Stimulated activated CD8-positive, alpha-beta memory T cell treated with anti-CD3 and anti-CD28 coated beads, Interleukin-4, amount 100 ng/mL, for 1 hour (primary cell): ENCODE data around the gene RSPRY1.

Experiments used
- DNase-seq, 2 donors: peaks; one replicate each; pipeline ENCODE4 v3.0.0-alpha.2; 2020; ENCODE audit warnings: low read depth in 2 of 2, low spot score in 1 of 2

The RSPRY1 gene

DNA sequence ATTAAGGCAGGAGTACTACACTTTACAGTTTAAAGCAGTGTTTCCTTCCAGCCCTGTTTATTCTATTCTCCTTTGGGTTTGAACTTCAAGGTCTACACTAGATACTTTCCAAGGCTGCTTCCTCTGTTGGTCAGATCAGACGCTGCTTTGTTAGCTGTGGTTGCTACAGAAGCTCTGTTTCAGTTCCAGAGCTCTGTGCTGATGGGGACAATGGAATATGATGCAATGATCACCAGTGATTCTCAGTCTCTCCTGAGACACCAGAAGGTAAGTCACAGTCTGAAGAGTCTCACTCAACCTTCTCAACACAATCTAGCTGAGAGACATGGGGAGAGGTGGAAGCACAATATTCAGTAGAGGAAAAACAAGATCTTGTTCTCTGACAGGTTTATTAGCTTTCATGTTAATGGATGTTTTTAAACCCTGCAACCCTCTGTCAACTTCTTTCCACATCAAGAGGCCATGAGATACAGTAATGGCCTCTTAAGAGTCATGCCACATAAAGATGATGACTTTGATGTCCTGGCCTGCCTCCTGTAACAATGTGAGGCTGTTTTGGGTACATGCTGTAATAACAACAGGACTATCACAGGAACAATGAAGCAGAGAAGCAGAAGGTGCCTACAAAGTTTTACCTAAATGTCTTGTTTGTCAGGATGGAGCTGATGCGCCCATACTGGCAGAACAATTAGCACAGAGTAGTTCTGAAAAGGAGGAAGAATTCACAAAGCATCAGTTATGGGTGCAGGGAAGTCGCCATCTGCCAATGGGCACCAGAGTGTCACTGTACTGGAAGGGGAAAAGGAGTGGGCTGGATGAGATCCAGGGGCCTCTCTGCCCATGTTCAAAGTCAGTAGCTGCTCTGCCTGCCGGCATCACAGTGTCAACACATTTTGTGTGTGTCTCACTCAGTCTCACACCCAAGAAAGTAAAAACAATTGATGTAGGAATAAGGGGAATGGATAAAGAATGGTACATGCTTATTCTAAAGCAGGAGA lies 33.7 kb upstream of the RSPRY1 start:
- DNase-seq: no peak

DNA sequence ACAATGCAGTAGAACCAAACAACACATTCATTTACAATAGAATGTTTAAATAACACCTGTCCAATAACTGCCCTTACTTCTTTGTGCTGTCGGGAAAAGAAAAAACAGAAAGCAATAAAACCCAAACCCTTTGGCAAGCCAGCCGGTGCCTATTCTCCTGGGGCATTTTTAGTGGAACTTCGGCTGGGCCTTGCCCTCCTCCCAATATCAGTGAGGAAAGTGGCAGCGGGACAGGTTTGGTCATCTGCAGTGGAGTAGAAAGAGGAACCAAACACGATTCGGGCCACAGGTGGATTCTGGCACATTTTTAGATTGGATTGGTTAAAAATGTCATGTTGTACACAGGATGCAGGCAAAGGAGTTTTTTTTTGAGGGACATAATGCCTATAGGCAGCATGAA lies 32.3 kb upstream of the RSPRY1 start:
- DNase-seq: no peak

DNA sequence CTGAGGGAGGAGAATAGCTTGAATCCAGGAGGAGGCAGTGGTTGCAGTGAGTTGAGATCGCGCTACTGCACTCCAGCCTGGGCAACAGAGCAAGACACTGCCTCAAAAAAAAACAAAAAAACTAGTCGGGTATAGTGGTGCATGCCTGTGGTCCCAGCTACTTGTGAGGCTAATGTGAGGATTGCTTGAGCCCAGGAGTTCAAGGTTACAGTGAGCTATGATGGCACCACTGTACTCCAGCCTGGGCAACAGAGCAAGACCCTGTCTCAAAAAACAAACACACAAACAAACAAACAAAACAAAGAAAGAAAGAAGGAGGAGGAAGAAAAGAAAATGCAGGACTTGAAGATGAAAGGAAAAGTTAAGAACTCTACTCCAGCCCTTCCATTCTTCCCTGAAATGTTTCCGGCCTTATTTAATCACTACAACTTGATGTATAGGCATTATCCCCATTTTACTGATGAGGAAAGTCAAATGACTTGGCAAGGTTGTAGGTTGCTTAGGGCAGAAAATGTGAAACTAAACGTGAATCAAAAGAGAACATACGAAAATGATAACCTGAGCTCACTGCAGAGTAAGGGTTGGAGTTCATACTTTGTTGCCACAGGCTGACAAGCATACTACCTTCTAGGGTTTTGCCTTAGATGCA lies 30.3 kb upstream of the RSPRY1 start:
- no peak for DNase-seq

DNA sequence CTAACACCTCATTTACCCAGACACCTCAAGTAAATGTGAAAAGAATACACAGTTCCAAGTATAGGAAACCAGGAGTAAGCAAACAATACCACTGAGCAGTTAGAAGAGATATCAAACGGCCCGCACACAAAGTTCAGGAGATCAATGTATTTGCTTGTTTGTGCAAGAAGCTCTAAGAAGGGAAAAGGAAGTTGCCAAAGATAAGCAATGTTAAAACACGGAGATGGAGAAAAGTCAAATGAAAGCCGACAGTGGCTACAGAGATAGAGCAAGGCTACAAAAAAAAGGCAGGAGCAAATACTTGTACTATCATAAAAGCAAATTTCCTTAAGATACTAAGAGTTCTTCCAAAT lies 29.8 kb upstream of the RSPRY1 start:
- no peak for DNase-seq

DNA sequence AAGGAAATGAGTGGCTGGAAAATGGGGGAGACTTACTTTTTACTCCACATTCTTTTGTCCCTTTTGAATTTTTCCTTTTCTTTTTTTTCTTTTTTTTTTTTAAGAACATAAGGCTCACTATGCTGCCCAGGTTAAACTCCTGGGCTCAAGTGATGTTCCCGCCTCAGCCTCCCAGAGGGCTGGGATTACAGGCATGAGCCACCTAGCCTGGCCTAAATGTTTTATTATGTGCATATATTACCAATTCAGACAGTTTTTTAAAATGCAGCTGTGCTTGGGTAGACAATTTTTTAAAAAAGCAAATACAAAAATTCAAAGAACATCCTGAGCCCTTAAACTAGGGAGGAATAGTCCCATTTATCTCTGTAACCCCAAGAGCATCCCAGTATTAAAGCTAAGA lies 28.6 kb upstream of the RSPRY1 start:
- no peak for DNase-seq

DNA sequence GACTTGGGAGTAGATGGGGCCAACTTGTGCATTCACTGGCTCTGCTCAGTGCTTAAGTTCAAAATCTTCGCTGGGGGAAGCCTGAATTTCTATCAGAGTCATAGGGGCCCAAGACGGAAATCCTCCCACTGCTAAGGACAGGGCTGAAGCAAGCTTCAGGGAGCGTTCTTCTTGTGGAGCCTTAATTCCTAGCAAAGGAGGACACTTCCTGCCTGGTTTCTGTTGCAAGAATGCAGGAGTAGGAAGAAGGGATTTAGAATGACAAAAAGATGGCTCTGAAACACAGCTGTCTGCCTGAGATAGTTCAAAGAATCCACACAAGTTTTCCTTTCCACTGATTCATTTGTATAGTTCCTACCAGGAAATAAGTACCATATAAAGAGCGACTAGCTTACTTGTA lies 26.7 kb upstream of the RSPRY1 start:
- DNase-seq: no peak

DNA sequence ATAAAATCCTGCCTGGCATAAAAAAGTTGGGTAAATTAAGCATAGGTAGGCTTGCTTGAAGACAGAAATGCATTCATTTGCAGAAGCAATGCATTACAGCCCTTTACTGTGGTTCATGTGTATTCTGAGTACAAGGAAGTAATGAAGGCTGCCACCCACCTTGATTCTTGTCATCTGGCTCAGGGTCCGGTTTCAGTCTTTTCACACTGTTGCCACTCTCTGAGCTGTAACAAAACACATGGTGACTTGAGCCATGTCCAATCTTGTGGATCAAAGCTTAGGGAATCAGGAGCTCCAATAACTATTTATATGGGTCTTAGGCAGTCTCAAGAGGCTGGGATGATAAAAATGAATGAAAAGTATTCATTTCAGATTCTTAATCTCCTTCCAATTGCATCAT lies 22.3 kb upstream of the RSPRY1 start:
- DNase-seq: no peak

DNA sequence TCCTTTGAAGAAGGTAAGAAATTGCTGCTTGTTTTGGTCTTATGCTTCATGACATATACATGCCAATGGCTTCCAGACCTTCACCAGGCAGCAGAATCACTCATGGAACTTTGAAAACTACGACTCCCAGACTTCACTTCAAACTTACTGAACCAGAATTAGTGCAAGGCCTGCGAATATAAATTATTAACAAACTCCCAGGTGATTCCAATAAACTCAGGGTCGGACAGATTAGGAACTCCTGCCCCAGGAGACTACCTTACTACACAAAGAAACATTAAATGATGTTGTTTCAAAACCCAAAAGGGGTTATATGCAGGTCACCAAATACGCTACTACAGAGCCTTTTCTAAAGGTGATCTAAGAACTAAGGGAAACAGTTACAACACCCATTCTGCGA lies 20.6 kb upstream of the RSPRY1 start:
- no peak for DNase-seq

DNA sequence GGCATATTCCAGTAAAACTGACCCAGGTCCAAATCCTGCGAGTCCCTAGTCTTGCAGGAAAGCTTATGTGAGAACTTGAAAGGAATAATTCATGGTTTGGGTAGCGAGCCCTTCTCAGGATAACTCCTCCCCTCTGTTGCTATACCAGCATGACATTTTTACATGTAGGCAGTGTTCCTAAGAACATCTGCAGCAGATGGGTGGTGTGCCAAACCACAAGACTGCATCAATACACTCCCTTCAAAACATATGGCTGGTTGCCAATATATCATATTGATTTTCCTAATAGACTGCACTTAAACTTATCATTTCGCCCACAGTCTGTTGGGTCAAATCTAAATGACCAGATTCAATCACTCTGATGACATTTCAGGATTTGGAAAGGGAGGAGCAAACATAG lies 20.2 kb upstream of the RSPRY1 start:
- DNase-seq: no peak

DNA sequence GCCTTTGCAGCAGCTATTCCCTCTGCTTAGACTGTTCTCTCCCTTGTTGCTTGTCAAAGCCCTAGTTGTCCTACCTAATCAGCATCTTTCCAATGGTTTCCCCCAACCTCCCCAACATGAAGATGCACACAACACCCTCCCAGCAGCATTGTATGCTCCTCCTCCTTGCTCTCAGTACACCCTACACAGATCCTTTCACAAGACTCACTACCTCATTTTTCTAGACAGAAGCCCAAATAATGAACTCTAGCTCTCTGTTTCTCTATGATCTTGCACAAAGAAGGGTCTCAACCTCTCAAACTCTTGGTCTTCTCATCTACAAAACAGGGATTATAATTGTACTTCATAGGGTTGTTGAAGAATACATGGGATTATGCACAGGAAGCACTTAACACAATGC lies 19.7 kb upstream of the RSPRY1 start:
- no peak for DNase-seq

DNA sequence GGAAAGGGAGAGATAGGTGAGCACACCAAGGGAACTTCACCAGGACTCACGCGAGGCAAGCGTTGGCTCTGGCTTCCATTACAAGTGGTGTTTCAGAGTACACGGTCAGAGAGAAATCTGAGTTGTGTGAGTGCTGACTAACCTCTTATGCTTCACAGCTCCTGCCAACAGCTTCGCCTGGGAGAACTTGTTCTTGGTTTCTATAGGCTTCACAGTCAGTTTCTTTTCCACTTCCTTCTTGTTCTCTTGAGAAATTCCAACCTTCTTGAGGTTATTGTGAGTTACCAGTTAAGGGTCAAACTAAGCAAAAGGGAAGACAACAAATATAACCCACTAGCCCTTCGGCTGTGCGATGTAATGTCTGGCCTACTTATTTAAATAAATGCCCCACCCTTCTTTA lies 19.2 kb upstream of the RSPRY1 start:
- no peak for DNase-seq

DNA sequence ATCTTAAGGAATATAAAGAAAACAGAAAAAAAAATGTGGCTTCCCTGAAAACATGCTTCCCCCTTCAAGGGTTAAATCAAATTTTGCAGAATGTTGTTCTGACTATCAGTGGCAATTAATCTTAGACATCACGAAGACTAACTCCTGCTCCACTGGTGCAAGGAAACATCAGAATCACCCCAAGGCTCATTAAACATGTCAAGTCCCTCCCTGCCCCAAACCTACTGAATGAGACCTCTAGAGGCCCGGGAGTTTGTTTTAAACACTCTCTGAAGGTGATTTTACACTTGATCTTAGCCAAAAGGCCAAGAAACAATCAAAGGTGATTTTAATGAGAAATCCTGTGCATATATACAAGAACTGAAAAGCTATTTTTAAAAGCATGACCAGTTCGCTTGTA lies 18.6 kb upstream of the RSPRY1 start:
- DNase-seq: no peak

DNA sequence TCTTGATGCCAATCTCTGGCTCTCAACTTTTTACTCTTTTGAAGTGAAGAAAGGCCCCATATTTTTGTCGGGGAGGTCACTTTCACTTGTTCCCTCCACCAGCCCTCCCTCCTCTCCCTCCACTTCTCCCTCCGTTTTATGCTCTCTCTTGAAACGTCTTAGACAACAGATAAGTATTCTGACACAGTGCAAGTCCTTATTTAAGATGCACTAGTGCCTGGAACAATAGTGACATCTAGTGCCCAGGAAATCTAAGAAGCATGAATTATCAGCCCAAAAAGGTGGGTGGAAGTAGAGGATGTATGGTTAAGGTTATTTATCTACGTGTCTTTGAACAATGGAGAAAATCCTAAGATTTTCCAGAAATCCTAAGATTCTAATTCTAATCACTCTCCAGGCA lies 18.2 kb upstream of the RSPRY1 start:
- DNase-seq: no peak

DNA sequence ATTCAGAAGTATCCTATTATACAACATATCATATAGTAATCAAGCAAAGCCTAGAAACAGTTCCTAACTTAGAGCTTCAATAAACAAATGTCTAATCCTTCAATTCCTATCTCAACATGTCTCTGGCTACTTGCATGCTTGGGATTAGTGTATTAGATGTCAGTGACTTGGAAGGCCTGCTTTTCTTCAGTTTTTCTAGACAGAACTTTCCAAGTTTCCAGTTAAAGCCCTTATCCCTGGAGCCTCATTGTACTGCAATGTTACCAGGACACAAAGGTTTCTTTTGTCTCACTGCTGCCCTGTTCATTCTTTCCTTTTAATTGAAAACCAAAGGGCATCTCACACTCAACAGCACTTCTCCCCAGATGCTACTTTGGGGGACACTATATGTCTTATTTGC lies 16.8 kb upstream of the RSPRY1 start:
- no peak for DNase-seq

DNA sequence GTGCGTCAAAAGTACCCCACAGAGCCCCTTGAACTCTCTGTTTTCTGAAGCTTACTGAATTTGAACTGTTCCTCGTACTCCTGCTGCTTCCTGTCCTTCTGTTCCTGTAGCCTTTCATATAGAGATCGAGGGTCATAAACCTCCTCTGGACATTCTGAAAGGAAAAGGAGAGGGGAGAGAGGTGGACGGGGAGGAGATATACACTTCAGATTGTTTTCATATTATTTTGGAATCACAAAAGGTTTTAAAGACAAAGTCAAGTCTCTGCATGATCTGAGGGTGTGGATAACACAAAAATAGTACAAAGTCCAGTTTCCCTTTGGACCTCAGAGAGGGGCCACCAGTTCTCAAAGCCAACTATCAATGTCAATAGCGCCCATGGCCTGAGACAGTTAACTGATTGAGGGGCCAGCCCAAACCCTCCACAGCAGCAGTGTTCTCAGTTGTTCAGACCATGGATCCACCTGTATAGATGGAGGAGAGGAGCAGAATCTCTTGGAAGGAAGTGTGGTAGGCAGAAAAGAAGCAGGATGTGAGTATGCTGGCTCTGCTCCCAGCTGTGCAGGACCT lies 13.3 kb upstream of the RSPRY1 start:
- no peak for DNase-seq

DNA sequence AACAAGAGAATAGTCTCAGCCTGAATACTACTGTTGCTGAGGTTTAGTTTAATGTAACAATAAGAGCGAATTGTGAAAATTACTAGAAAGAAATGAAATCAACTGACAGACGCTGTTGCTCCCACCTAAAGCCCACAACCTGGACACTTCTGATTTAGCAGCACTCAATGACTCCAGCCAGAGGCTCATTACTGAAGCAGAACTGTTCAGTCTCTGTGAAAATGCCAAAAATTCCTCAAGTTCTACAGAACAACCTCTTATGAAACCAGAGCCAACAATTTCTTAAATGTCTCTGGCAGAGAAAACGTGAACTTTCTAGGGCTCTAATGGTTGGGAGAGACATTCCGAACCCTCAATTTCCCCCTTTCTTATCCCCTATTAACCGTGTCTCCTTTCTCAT lies 10.2 kb upstream of the RSPRY1 start:
- DNase-seq: no peak

DNA sequence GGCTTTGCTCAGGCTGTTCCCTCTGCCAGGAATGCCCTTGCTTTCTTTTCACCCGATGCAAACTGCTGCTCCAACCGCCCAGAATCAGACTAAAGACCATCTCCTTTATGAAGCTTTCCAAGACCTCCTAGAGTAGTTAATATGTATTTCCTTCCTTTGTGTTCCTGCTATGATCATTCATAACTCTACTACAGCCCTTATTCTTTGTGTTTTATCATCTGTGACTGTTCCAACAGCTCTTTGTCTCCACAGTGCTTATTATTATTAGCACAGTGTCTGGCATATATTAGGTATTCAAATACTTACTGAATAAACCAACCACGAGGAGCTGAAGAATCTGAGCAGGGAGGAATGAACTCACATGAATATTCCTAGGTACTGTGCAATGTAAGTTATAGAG lies 7.9 kb upstream of the RSPRY1 start:
- DNase-seq: no peak

DNA sequence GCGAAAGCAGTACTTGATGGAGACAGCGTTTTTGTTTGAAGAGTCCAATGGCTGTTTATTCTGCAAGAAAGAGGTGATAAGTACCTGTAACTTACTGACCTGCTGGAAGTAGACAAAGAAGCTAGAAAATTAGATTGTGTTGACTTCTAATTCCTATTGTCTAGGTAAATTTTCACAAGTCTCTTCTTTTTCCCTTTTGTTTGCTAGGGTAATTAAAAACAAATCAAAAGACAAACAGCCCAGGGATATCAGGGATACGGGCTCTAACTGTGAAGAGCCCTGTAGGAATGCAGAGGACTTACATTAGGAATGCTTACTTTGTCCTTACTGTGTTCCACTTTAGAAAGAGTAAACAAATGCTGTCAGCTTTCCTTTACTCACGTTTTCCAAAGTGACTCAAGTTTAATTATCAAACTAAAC lies 7.3 kb upstream of the RSPRY1 start:
- DNase-seq: no peak

DNA sequence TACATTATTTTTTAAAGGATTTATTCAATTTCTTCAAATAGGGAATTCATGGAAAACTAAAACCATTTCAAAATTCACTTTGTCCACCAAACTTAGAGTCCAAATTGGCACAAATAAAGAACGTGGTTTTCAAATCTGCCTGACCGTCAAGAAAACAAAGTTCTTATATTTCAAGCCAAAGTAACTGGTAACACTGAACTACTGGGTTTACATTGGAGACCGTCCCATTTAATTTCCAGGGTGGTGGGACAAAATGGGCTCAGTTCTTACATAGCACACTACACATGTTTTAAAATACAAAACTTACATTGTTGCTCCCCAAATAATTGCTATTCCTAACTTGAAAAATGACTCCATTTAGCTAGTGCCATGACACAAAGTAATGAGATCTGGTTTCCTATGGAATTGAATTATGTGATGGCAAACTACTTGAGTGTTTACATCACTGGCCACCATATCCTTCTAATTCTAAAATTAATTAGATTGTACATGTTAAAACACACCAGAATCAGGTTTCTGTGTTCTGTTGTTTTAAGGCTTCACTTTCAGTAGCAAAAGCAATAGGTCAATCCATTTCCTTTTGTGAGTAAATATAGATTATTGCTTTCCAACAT lies 6.8 kb upstream of the RSPRY1 start:
- DNase-seq: no peak

DNA sequence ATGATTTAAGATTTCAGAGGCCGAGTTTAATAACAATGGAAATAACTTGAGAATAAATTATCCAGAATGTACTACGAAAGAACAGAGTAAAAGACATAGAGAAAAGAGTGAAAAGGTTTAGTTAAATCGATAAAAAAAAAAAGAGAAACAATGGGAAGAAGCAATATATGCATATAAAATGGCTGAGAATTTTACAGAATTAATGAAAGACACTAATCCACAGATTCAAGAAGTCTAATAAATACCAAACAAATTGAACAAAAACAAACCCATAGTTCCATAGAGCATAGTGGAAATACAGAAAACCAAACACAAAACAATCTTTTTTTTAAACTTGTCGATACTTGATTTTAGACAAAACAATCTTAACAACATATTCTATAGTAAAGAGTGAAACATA lies 2.0 kb upstream of the RSPRY1 start:
- no peak for DNase-seq

DNA sequence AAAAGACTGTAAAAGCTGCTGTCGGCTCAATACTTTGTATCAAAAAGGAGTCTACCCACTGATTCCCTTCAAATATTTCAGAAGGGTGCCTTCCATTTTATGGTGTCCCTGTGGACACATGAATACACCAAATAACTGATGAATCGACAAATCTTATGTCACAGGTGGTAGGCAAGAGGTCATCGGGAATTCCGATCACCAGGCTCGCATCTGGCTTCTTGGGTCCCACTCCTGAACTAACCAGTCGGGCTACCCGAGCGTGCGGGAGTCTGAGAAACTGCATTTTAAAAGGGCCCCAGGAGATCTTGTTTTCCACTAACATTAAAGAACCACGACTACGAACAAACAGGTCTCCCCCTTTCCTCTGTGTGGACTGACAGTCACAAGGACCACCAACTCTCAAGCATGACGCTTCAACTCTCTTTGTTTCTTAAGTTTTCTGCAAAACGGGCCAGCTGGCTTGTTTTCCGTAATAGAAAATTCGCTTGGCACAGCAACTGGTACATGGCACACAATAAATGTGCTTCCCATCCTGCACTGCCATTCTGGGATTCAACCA lies 1.2 kb upstream of the RSPRY1 start:
- no peak for DNase-seq
